GM21528 (cell line): ENCODE measurements around the gene ADAT1.

ENCODE experiments used
- ATAC-seq: cut with Tn5 transposase; IDR thresholded peaks from one replicate; pipeline ENCODE4 v1.9.1; 2021; ENCODE audit warnings: mild to moderate bottlenecking, moderate library complexity; ENCODE audit not compliant: unreplicated experiment, low FRiP score

ADAT1 gene

GRCh38 chr16:75578212-75578611 is 44.9 kb downstream of the ADAT1 start:
- ATAC-seq: no peak

GRCh38 chr16:75576384-75576811 is 46.7 kb downstream of the ADAT1 start:
- ATAC-seq: peak; percentile 49

GRCh38 chr16:75575958-75576357 is 47.1 kb downstream of the ADAT1 start:
- ATAC-seq: no peak

- ATAC-seq: no peak
These were observed 49.1 kb downstream of the ADAT1 start for GRCh38 chr16:75573955-75574354.

GRCh38 chr16:75572864-75573542 is 50.1 kb downstream of the ADAT1 start:
- no peak for ATAC-seq

- ATAC-seq: no peak
These were observed 52.5 kb downstream of the ADAT1 start for GRCh38 chr16:75570396-75571065.

GRCh38 chr16:75567911-75568310 is 55.2 kb downstream of the ADAT1 start:
- ATAC-seq: no peak

GRCh38 chr16:75566758-75567255 is 56.3 kb downstream of the ADAT1 start:
- ATAC-seq: peak; percentile 9

GRCh38 chr16:75566040-75566757 is 56.9 kb downstream of the ADAT1 start, which contains the start of gene GABARAPL2:
Gene GABARAPL2, plus strand, starts transcription at chr16:75566379. Its CDS starts 108 bp downstream, at chr16:75566487.
- ATAC-seq: peak; percentile 78

- peak; percentile 16 for ATAC-seq
These were observed 57.4 kb downstream of the ADAT1 start for GRCh38 chr16:75565640-75566039.

- no peak for ATAC-seq
These were observed 63.3 kb downstream of the ADAT1 start for GRCh38 chr16:75559564-75560372.

GRCh38 chr16:75558846-75559401 is 64.2 kb downstream of the ADAT1 start:
- no peak for ATAC-seq

GRCh38 chr16:75556431-75556950 is 66.6 kb downstream of the ADAT1 start:
- ATAC-seq: no peak

GRCh38 chr16:75555707-75556430 is 67.2 kb downstream of the ADAT1 start, which contains the start of gene TMEM231:
Gene TMEM231, minus strand, starts transcription at chr16:75556252. Its CDS starts 43 bp downstream, at chr16:75556209.
- ATAC-seq: peak; percentile 96

GRCh38 chr16:75555213-75555706 is 67.8 kb downstream of the ADAT1 start:
- peak; percentile 28 for ATAC-seq

GRCh38 chr16:75552951-75553350 is 70.1 kb downstream of the ADAT1 start:
- no peak for ATAC-seq

- peak; percentile 79 for ATAC-seq
These were observed 72.8 kb downstream of the ADAT1 start for GRCh38 chr16:75550211-75550662.
